HepG2 (cell line): ENCODE results near the gene NAT10. TPM values are rescaled to one million over a fixed set of nuclear protein-coding genes. Genes with fewer than 3 reads are reported as not detected.

Experiments used
- ARNT2 ChIP-seq: sonication (generic); formaldehyde crosslinking; IDR thresholded peaks from 2 replicates; pipeline ENCODE4 v1.8.0; 2022; ENCODE audit warnings: mild to moderate bottlenecking, low read depth, missing genetic modification reagents, moderate library complexity
- ATAD3A ChIP-seq: sonication (generic); formaldehyde crosslinking; IDR thresholded peaks from 2 replicates; pipeline ENCODE4 v1.4.0; 2020; ENCODE audit warnings: missing genetic modification reagents
- CEBPG ChIP-seq: IDR thresholded peaks from 2 replicates; pipeline ENCODE4 v1.6.1; 2016
- CERS6 ChIP-seq: sonication (generic); formaldehyde crosslinking; IDR thresholded peaks from 2 replicates; pipeline ENCODE4 v1.5.0; 2020; ENCODE audit warnings: missing genetic modification reagents
- DNMT1 ChIP-seq: sonication (generic); formaldehyde crosslinking; IDR thresholded peaks from 2 replicates; pipeline ENCODE4 v1.5.1; 2020; ENCODE audit warnings: mild to moderate bottlenecking, missing genetic modification reagents
- ELF4 ChIP-seq: sonication (generic); formaldehyde crosslinking; IDR thresholded peaks from 2 replicates; pipeline ENCODE4 v1.5.0; 2020; ENCODE audit warnings: missing genetic modification reagents, mild to moderate bottlenecking, moderate library complexity, borderline replicate concordance
- FOXM1 ChIP-seq: sonication (generic); formaldehyde crosslinking; IDR thresholded peaks from 2 replicates; pipeline ENCODE4 v1.5.0; 2020; ENCODE audit warnings: missing genetic modification reagents
- HIVEP1 ChIP-seq: sonication (generic); formaldehyde crosslinking; IDR thresholded peaks from 2 replicates; pipeline ENCODE4 v1.4.0; 2020; ENCODE audit warnings: mild to moderate bottlenecking, missing genetic modification reagents
- HNF4A ChIP-seq: sonication (generic); formaldehyde crosslinking; IDR thresholded peaks from 2 replicates; pipeline ENCODE4 v1.4.0; 2020; ENCODE audit warnings: missing genetic modification reagents
- IRF1 ChIP-seq: sonication (generic); formaldehyde crosslinking; IDR thresholded peaks from 2 replicates; pipeline ENCODE4 v1.4.0; 2020; ENCODE audit warnings: low read depth, mild to moderate bottlenecking, missing genetic modification reagents
- IRX3 ChIP-seq: sonication (generic); formaldehyde crosslinking; IDR thresholded peaks from 2 replicates; pipeline ENCODE4 v1.8.1; 2023; ENCODE audit warnings: mild to moderate bottlenecking, low read depth, missing genetic modification reagents, borderline replicate concordance
- NPAS2 ChIP-seq: sonication (generic); formaldehyde crosslinking; IDR thresholded peaks from 2 replicates; pipeline ENCODE4 v1.8.0; 2022; ENCODE audit warnings: mild to moderate bottlenecking, missing genetic modification reagents, borderline replicate concordance
- PHF5A ChIP-seq: IDR thresholded peaks from one replicate; pipeline ENCODE4 v1.6.1; 2018; ENCODE audit warnings: low read depth, missing genetic modification reagents; ENCODE audit not compliant: unreplicated experiment
- POLR2AphosphoS5 ChIP-seq: IDR thresholded peaks from 2 replicates; pipeline ENCODE4 v1.6.1; 2012; ENCODE audit warnings: low read depth, low read length
- PRDM10 ChIP-seq: sonication (generic); formaldehyde crosslinking; IDR thresholded peaks from 2 replicates; pipeline ENCODE4 v1.4.0; 2020; ENCODE audit warnings: low read depth, missing genetic modification reagents
- SMARCE1 ChIP-seq: fragments of 450-650 bp; IDR thresholded peaks from 2 replicates; pipeline ENCODE4 v1.6.1; 2017; ENCODE audit warnings: borderline replicate concordance
- STAG1 ChIP-seq: sonication (generic); formaldehyde crosslinking; IDR thresholded peaks from 2 replicates; pipeline ENCODE4 v1.4.0; 2020; ENCODE audit warnings: missing genetic modification reagents
- XRCC5 ChIP-seq: fragments of 200-400 bp; formaldehyde crosslinking; optimal IDR thresholded peaks from 2 replicates; pipeline ENCODE3; 2017; ENCODE audit warnings: mild to moderate bottlenecking, low read length
- ZNF20 ChIP-seq: sonication (generic); formaldehyde crosslinking; IDR thresholded peaks from 2 replicates; pipeline ENCODE4 v1.4.0; 2020; ENCODE audit warnings: mild to moderate bottlenecking, moderate library complexity, missing genetic modification reagents
- ZNF33A ChIP-seq: sonication (generic); formaldehyde crosslinking; IDR thresholded peaks from 2 replicates; pipeline ENCODE4 v1.5.1; 2020; ENCODE audit warnings: missing genetic modification reagents, mild to moderate bottlenecking, moderate library complexity, borderline replicate concordance
- ZNF350 ChIP-seq: sonication (generic); formaldehyde crosslinking; IDR thresholded peaks from 2 replicates; pipeline ENCODE4 v1.4.0; 2020; ENCODE audit warnings: mild to moderate bottlenecking, low read depth, missing genetic modification reagents, borderline replicate concordance
- ZSCAN20 ChIP-seq: sonication (generic); formaldehyde crosslinking; IDR thresholded peaks from 2 replicates; pipeline ENCODE4 v1.4.0; 2020; ENCODE audit warnings: missing genetic modification reagents, mild to moderate bottlenecking, borderline replicate concordance
- polyA plus RNA-seq, 8 experiments: library from polyadenylated mRNA; depleted of rRNA in 3 of 8; stranded (reverse) in 7 of 8; unstranded in 1 of 8; fragments of >200 nt; fragmentation: Illumina TruSeq in 4 of 8; extraction: Trizol in 4 of 8; gene quantifications; 2 replicates each; pipeline versions ENCODE4 v1.2.1 to v1.2.3, GENCODE V29; 2011 to 2016; ENCODE audit warnings: low read depth in 4 of 8, missing spikeins in 1 of 8, mixed read lengths in 1 of 8; ENCODE audit not compliant: insufficient read depth in 1 of 8
- total RNA-seq, 5 experiments: library from RNA; depleted of rRNA; stranded (reverse); fragments of >200 nt; fragmentation: Illumina TruSeq; extraction: Trizol; gene quantifications; 2 replicates each; pipeline ENCODE4 v1.2.3, GENCODE V29; 2016; ENCODE audit warnings: low read depth in 1 of 5
- TF ChIP-seq, protein P1 (sequence below): sonication (generic); formaldehyde crosslinking; IDR thresholded peaks from 2 replicates; pipeline ENCODE4 v1.9.0; 2022; ENCODE audit warnings: low read depth, missing genetic modification reagents

Gene NAT10
- total and polyA plus RNA-seq, 2 of the 13 experiments (the other 11 are each of a cell fraction or from before 2014, with no cell fraction given), result 33.9 to 51.9 TPM

GRCh38 chr11:34105079-34105956 lies at the start of gene NAT10 (continued):
- TF ChIP-seq ZNF33A (CRISPR knock-in tag) (0 out of 2 replicates have a peak, but pooled peaks have one; percentile 23), HIVEP1 (CRISPR knock-in tag) (no peak), ATAD3A (CRISPR knock-in tag) (no peak), ZSCAN20 (CRISPR knock-in tag) (no peak), ARNT2 (CRISPR knock-in tag) (peak; percentile 77; the same call in 1 of the 2 replicates), FOXM1 (CRISPR knock-in tag) (no peak), CERS6 (CRISPR knock-in tag) (no peak), NPAS2 (CRISPR knock-in tag) (no peak), IRX3 (CRISPR knock-in tag) (0 out of 2 replicates have a peak, but pooled peaks have one; percentile 50), IRF1 (CRISPR knock-in tag) (no peak), HNF4A (CRISPR knock-in tag) (no peak; the same call in none of the 2 replicates), STAG1 (peak; percentile 30), DNMT1 (CRISPR knock-in tag) (peak; percentile 70), SMARCE1 (no peak), XRCC5 (peak; percentile 72), PHF5A (peak; percentile 70), ZNF20 (no peak), ELF4 (CRISPR knock-in tag) (peak; percentile 90; the same call in 1 of the 2 replicates), POLR2AphosphoS5 (peak; percentile 98), CEBPG (peak; percentile 75), PRDM10 (CRISPR knock-in tag) (peak; percentile 65; the same call in 1 of the 2 replicates), ZNF350 (CRISPR knock-in tag) (peak; percentile 93)
- TF ChIP-seq, protein P1, sequence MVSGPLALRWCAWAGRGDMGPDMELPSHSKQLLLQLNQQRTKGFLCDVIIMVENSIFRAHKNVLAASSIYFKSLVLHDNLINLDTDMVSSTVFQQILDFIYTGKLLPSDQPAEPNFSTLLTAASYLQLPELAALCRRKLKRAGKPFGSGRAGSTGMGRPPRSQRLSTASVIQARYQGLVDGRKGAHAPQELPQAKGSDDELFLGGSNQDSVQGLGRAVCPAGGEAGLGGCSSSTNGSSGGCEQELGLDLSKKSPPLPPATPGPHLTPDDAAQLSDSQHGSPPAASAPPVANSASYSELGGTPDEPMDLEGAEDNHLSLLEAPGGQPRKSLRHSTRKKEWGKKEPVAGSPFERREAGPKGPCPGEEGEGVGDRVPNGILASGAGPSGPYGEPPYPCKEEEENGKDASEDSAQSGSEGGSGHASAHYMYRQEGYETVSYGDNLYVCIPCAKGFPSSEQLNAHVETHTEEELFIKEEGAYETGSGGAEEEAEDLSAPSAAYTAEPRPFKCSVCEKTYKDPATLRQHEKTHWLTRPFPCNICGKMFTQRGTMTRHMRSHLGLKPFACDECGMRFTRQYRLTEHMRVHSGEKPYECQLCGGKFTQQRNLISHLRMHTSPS (CRISPR knock-in tag), result no peak
